SU-DHL-6 (cell line): ENCODE data around the gene DLG2.

ENCODE experiments used
- H2AFZ ChIP-seq: fragments of 200-600 bp; sonication (generic); 2 replicates; pipeline ENCODE4 v1.6.1; 2014; ENCODE audit warnings: low read depth, mild to moderate bottlenecking, moderate library complexity, mixed read lengths, antibody characterized with exemption, low read length; ENCODE audit not compliant: severe bottlenecking
- H3F3A ChIP-seq: fragments of 200-600 bp; shearing (Covaris generic); 2 replicates; pipeline ENCODE4 v1.6.0; 2016; ENCODE audit warnings: antibody characterized with exemption, mild to moderate bottlenecking; ENCODE audit not compliant: insufficient read depth
- H3K27ac ChIP-seq: fragments of 200-600 bp; sonication (generic); 2 replicates; pipeline ENCODE4 v1.5.1; 2016; ENCODE audit warnings: low read depth, mild to moderate bottlenecking, low read length, moderate library complexity, mixed read lengths
- H3K27me3 ChIP-seq: fragments of 200-600 bp; sonication (generic), shearing (Covaris generic); 2 replicates; pipeline ENCODE4 v1.6.0; 2014; ENCODE audit warnings: mild to moderate bottlenecking, low read length
- H3K36me3 ChIP-seq: fragments of 200-600 bp; sonication (generic); 2 replicates; pipeline ENCODE4 v1.6.1; 2014; ENCODE audit warnings: mild to moderate bottlenecking, low read length, mixed read lengths
- H3K4me2 ChIP-seq: fragments of 300-600, 200-600 bp; shearing (Covaris generic), sonication (generic); 2 replicates; pipeline ENCODE4 v1.6.0; 2014; ENCODE audit warnings: low read length, low read depth, mild to moderate bottlenecking; ENCODE audit not compliant: poor library complexity, severe bottlenecking
- H3K4me3 ChIP-seq: fragments of 200-600 bp; sonication (generic); 2 replicates; pipeline ENCODE4 v1.5.1; 2014; ENCODE audit warnings: antibody characterized with exemption, low read length, mild to moderate bottlenecking, mixed read lengths; ENCODE audit not compliant: insufficient read depth, poor library complexity, severe bottlenecking
- H3K79me2 ChIP-seq: fragments of 200-600 bp; sonication (generic); 2 replicates; pipeline ENCODE4 v1.6.1; 2014; ENCODE audit warnings: mild to moderate bottlenecking, low read length, moderate library complexity; ENCODE audit not compliant: insufficient read depth
- H3K9ac ChIP-seq: fragments of 200-600 bp; sonication (generic); 2 replicates; pipeline ENCODE4 v1.7.0; 2014; ENCODE audit warnings: mild to moderate bottlenecking, low read length
- H3K9me2 ChIP-seq: fragments of 200-600 bp; sonication (generic); replicated peaks from 2 replicates; pipeline ENCODE4 v1.6.1; 2014; ENCODE audit warnings: low read length; ENCODE audit not compliant: insufficient read depth
- H3K9me3 ChIP-seq: fragments of 200-600 bp; sonication (generic); 2 replicates; pipeline ENCODE4 v1.6.1; 2014; ENCODE audit warnings: low read length, mixed read lengths; ENCODE audit not compliant: insufficient read depth
- H4K20me1 ChIP-seq: fragments of 200-600 bp; sonication (generic); 2 replicates; pipeline ENCODE4 v1.6.1; 2014; ENCODE audit warnings: low read depth, mild to moderate bottlenecking, antibody characterized with exemption, low read length, moderate library complexity, mixed read lengths
- CTCF ChIP-seq: fragments of 200-600 bp; sonication (generic); IDR thresholded peaks from one replicate; pipeline ENCODE4 v1.5.1; 2017; ENCODE audit warnings: antibody characterized with exemption, mild to moderate bottlenecking, low read length, moderate library complexity; ENCODE audit not compliant: insufficient read depth, poor library complexity, severe bottlenecking
- EZH2phosphoT487 ChIP-seq: fragments of 200-600 bp; sonication (generic), shearing (Covaris generic); conservative IDR thresholded peaks from 2 replicates; pipeline ENCODE4 v1.6.1; 2018; ENCODE audit warnings: mild to moderate bottlenecking, antibody characterized with exemption, low read length, moderate library complexity, mixed read lengths

The DLG2 gene

GRCh38 chr11:83847467-83848034, 1779.6 kb downstream of the DLG2 start:
- H3K9ac ChIP-seq, result no peak overlapping the region
- H3K9me3 ChIP-seq, result no peaks in the 10 kb centered on the region
- TF ChIP-seq EZH2phosphoT487, result no peak
- no peak for TF ChIP-seq CTCF
- no peaks in the 10 kb centered on the region for H4K20me1 ChIP-seq
- H3K27me3 ChIP-seq, result no peaks in the 10 kb centered on the region
- no peak overlapping the region for H2AFZ ChIP-seq
- no peak overlapping the region for H3K4me3 ChIP-seq
- H3K79me2 ChIP-seq, result no peaks in the 10 kb centered on the region
- H3K27ac ChIP-seq, result no peak overlapping the region
- no peaks in the 10 kb centered on the region for H3K36me3 ChIP-seq
- no peak overlapping the region for H3K4me2 ChIP-seq
- H3F3A ChIP-seq, result no peaks in the 10 kb centered on the region
- no peaks in the 10 kb centered on the region for H3K9me2 ChIP-seq

- no peaks in the 10 kb centered on the region for H3K9me3 ChIP-seq
- no peak overlapping the region for H3K4me2 ChIP-seq
- H3K27ac ChIP-seq, result no peak overlapping the region
- H3K27me3 ChIP-seq, result no peaks in the 10 kb centered on the region
- H2AFZ ChIP-seq, result no peak overlapping the region
- H3K9me2 ChIP-seq, result no peaks in the 10 kb centered on the region
- no peaks in the 10 kb centered on the region for H4K20me1 ChIP-seq
- H3K9ac ChIP-seq, result no peak overlapping the region
- H3K36me3 ChIP-seq, result no peaks in the 10 kb centered on the region
- H3K4me3 ChIP-seq, result no peak overlapping the region
- no peaks in the 10 kb centered on the region for H3F3A ChIP-seq
- no peak for TF ChIP-seq CTCF
- no peak for TF ChIP-seq EZH2phosphoT487
- no peaks in the 10 kb centered on the region for H3K79me2 ChIP-seq
Observed at GRCh38 chr11:83845797-83846196, 1781.3 kb downstream of the DLG2 start.

- Histone ChIP-seq H3F3A (no peaks in the 10 kb centered on the region), H4K20me1 (no peaks in the 10 kb centered on the region), H2AFZ (no peak overlapping the region), H3K27ac (no peak overlapping the region), H3K9me2 (no peaks in the 10 kb centered on the region), H3K9me3 (no peaks in the 10 kb centered on the region), H3K79me2 (no peaks in the 10 kb centered on the region), H3K4me3 (no peak overlapping the region), H3K4me2 (no peak overlapping the region), H3K36me3 (no peaks in the 10 kb centered on the region), H3K9ac (no peak overlapping the region), H3K27me3 (no peaks in the 10 kb centered on the region)
- TF ChIP-seq CTCF, result no peak
- TF ChIP-seq EZH2phosphoT487, result no peak
Observed at GRCh38 chr11:83840326-83840725, 1786.8 kb downstream of the DLG2 start.
